GM12872 (cell line): ENCODE data around the gene REPIN1.

Source experiments
- CTCF ChIP-seq: IDR thresholded peaks from 3 replicates; pipeline ENCODE4 v1.5.1; 2011; ENCODE audit warnings: low read depth, mild to moderate bottlenecking, low read length, moderate library complexity; ENCODE audit not compliant: insufficient read depth

Gene REPIN1

GRCh38 chr7:150337659-150338081, 31.0 kb upstream of the REPIN1 start:
- no peak for TF ChIP-seq CTCF

DNA sequence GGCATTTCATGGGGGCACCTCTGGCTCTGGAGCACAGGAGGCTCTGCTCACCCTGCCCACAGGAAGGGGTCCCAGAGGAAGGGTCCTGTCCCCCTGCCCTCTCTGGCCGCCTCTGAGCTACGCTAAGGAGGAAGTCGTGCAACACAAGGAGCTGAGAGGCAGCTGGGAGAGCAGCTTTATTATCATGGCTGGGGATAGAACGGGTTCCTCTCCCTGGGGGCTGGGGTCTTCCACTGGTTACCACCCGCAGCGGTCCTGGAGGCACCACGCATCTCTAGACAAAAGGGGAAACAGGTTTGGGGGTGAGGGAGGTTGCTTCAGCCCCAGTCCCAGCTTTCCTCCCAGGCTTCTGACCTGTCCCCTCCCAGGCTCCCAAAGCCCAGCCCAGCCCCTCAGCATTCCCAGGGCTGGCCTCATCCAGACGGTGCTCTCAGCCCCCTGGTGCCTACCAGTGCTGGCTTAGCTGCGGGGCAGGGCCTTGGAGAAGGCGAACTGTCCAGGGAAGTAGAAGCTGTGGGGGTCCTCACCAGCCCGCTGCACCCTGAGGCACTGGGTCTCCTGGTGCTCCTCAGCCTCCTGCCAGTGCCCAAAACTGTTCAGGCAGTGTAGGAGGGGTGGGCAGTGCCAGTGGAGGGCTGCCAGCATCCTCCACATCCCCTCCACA, 30.3 kb upstream of the REPIN1 start:
- TF ChIP-seq CTCF = no peak

DNA sequence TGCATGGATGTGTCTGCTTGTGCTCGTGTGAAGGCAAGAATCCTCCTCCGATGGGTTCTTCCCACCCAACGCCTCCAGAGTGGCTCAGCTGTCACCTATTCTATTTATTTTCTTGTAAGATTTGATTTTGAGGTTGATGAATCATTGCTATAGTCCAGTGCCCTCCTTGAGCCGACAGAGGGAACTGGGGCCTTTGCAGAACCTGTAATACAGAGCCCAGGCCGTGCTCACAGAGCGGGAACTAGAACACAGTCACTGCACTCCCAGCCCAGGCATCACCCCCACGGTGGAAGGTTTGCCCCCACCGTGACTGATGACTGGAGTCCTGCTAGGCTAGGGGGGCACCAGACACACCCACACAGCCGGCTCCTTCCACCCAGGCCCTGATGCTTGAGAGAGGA, 29.2 kb upstream of the REPIN1 start:
- no peak for TF ChIP-seq CTCF

DNA sequence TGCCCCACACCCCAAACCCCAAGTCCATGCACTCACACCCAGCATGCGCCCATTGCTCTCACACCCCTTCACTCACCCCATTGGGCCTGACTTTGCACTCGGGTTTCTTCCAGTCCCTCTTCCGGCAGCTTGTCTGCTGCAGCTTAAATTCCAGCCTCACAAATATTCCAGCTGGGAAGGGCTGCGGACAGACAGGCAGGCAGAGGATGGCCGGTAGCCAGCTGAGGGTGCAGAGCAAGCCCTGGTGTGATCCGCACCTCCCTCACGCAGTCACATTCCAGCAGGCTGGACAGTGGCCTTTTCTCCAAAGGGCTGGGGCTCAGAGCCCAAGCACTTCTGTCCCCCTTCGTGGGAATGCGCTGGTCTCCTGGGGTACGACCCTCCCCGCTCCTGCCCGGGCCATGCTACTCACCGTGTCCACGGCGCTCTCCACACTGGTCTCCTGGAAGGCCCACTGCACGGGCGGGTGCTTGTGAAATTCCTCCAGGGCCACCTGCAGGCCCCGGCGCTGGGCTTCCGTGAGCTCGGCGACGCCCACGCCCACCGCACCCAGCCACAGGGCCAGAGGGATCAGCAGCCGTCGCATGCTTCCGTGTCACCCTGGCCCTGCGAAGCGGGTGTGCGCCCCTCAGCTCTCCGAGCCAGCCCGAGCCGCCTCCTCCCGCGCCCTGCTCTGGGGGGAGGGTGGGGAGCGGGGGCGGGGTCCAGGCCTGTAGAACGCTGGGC, 28.4 kb upstream of the REPIN1 start:
- TF ChIP-seq CTCF = no peak

- TF ChIP-seq CTCF = no peak
Observed at GRCh38 chr7:150340875-150341262, 27.8 kb upstream of the REPIN1 start.

DNA sequence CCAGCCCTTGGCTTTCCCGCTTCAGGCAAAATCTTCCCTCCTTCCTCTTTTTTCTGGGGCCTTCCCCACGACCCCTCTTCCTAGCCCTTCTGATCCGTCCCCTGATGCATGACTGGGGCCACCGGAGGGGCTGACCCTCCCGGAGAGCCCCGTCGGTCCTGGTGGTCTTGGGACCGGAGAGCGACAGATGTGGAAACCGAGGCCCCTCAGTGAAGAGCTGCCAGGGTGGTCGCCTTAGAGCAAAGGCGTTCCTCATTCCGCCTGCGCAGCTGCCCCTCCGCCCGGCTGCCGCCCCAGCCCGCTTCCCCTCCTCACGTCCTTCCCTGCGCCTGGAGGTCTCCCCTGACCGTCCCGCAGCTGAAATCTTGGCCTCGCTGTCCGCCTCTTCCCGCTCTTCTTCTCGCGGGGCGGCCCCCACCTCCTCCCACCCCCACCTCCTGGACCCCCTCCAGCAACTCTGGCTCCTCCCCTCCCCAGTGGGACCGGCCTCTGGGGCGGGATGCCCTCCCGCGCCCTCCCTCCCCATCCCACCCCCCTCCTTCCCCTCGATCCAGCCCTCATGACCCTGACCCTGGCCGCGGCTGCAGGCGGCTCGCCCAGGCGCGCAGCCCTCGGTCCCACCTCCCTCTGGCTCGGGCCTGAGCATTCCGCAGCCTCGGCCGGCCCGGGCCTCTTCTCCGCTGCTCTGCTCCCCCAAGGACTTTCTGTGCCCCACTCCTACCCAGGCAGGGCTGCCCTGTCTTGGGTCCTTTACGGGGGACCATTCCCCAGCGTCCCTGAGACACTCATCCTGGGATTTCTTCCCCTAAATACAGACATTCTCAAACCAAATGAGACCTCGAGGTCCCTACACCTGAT, 27.1 kb upstream of the REPIN1 start, which contains the start of gene RARRES2:
RARRES2 (minus strand) TSS at position 367 of the 858 bp plus-strand sequence. CDS start 1,020 bp downstream, outside the sequence.
- no peak for TF ChIP-seq CTCF

DNA sequence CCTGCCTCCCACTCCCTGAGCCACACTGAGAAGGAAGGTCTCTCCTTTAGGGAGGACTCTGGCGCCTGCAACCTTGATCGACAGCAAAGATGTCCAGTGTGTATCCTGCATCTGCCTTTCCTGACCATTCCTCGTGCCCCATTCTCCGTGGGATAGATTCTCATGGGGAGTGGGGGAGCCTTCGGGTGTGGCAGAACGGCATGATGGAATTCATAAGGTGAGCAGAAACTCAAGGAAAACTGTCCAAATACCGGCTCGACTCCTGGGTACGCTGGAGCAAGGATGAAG, 26.6 kb upstream of the REPIN1 start:
- TF ChIP-seq CTCF = no peak
